Measurements from ENCODE around the gene SIMC1.
"Not testable (repeated sequence)": the region's sequence is repeated elsewhere in the genome, so short reads cannot be mapped to it uniquely, and the experiment has no call there.

DNA sequence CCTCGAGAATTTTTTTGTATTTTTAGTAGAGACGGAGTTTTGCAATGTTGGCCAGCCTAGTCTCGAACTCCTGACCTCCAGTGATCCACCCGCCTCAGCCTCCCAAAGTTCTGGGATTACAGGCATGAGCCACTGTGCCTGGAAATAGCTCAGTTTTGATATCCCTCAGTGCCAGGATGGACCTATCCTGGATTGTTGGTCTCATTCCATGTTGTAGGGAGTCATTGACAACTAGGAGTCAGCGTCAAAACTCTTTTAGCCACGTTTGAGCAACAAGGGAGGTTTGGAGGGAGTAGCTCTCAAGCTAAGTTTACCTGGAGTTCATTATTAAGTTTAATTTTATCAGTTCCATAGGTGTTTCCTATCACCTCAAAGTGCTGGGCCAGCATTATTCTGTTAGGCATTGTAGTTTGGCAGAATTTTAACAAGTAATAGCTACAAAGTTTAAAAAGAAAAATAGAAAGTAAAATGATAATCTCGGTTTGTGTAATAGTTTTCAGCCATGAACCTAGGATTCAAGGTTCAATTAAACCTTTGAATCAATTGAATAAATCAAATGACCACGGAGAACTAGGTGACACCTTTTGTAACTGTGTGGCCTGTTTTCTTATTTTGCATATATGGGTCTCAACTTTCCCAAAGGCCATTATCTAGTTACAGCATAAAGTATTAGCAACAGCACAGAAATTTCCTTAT lies 15.3 kb downstream of the SIMC1 start:
- not testable (repeated sequence) for TF ChIP-seq ELK1 (IDR thresholded peaks at IDR 0.05; ENCODE audit: borderline replicate concordance, low read depth, low read length); RCOR1 (IDR thresholded peaks at IDR 0.05; ENCODE audit: insufficient replicate concordance, low read length); SMC3 (IDR thresholded peaks at IDR 0.05; ENCODE audit: low read depth, low read length); POLR2A (IDR thresholded peaks at IDR 0.05; ENCODE audit: low read depth, low read length); RAD21 (IDR thresholded peaks at IDR 0.05; ENCODE audit: low read length); RFX5 (IDR thresholded peaks at IDR 0.05; ENCODE audit: low read depth, low read length); CHD1 (IDR thresholded peaks at IDR 0.05; ENCODE audit: low read depth, low read length)
- TF ChIP-seq, protein P1, sequence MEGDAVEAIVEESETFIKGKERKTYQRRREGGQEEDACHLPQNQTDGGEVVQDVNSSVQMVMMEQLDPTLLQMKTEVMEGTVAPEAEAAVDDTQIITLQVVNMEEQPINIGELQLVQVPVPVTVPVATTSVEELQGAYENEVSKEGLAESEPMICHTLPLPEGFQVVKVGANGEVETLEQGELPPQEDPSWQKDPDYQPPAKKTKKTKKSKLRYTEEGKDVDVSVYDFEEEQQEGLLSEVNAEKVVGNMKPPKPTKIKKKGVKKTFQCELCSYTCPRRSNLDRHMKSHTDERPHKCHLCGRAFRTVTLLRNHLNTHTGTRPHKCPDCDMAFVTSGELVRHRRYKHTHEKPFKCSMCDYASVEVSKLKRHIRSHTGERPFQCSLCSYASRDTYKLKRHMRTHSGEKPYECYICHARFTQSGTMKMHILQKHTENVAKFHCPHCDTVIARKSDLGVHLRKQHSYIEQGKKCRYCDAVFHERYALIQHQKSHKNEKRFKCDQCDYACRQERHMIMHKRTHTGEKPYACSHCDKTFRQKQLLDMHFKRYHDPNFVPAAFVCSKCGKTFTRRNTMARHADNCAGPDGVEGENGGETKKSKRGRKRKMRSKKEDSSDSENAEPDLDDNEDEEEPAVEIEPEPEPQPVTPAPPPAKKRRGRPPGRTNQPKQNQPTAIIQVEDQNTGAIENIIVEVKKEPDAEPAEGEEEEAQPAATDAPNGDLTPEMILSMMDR (conservative IDR thresholded peaks at IDR 0.05; ENCODE audit: low read depth, low read length) = not testable (repeated sequence)
- TF ChIP-seq, protein P2, sequence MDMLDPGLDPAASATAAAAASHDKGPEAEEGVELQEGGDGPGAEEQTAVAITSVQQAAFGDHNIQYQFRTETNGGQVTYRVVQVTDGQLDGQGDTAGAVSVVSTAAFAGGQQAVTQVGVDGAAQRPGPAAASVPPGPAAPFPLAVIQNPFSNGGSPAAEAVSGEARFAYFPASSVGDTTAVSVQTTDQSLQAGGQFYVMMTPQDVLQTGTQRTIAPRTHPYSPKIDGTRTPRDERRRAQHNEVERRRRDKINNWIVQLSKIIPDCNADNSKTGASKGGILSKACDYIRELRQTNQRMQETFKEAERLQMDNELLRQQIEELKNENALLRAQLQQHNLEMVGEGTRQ (IDR thresholded peaks at IDR 0.05; ENCODE audit: low read depth, low read length) = not testable (repeated sequence)

Measured in IMR-90 (cell line).